Nephron progenitor cell (in vitro differentiated cells): ENCODE measurements around the gene CYBA.
A peak's percentile ranks its signal among the peaks of the same experiment; 100 is the strongest.

ENCODE experiments used
- DNase-seq: peaks from one replicate; pipeline ENCODE4 v3.0.0; 2021
- H3K27ac Mint-ChIP-seq: 2 replicates; pipeline ENCODE4 v1.8.0; 2021; ENCODE audit warnings: mild to moderate bottlenecking, moderate library complexity, mixed read lengths
- H3K27me3 Mint-ChIP-seq: 2 replicates; pipeline ENCODE4 v1.8.0; 2021; ENCODE audit warnings: mild to moderate bottlenecking, low read depth, mixed read lengths; ENCODE audit not compliant: poor library complexity
- H3K36me3 Mint-ChIP-seq: 2 replicates; pipeline ENCODE4 v1.8.0; 2021; ENCODE audit warnings: low read depth, mixed read lengths
- H3K4me1 Mint-ChIP-seq: 2 replicates; pipeline ENCODE4 v1.8.0; 2021; ENCODE audit warnings: mixed read lengths
- H3K4me3 Mint-ChIP-seq: 2 replicates; pipeline ENCODE4 v1.8.0; 2021; ENCODE audit warnings: mild to moderate bottlenecking, moderate library complexity, mixed read lengths
- H3K9me3 Mint-ChIP-seq: 2 replicates; pipeline ENCODE4 v1.8.0; 2021; ENCODE audit warnings: mild to moderate bottlenecking, moderate library complexity, mixed read lengths
- CTCF ChIP-seq: fragments of 200-600 bp; sonication (generic); IDR thresholded peaks from 2 replicates; pipeline ENCODE4 v1.5.0; 2021; ENCODE audit warnings: antibody characterized with exemption

CYBA gene

GRCh38 chr16:88639231-88640038 lies 11.4 kb downstream of the CYBA start:
- Mint-ChIP-seq H3K27ac (no peak overlapping the region), H3K4me3 (no peak overlapping the region), H3K4me1 (peaks cover 13% of the 10 kb centered on the region), H3K27me3 (peaks cover 61% of the 10 kb centered on the region), H3K36me3 (peaks cover 5% of the 10 kb centered on the region), H3K9me3 (no peaks in the 10 kb centered on the region)
- no peak for TF ChIP-seq CTCF
- peak; percentile 40 for DNase-seq

DNA sequence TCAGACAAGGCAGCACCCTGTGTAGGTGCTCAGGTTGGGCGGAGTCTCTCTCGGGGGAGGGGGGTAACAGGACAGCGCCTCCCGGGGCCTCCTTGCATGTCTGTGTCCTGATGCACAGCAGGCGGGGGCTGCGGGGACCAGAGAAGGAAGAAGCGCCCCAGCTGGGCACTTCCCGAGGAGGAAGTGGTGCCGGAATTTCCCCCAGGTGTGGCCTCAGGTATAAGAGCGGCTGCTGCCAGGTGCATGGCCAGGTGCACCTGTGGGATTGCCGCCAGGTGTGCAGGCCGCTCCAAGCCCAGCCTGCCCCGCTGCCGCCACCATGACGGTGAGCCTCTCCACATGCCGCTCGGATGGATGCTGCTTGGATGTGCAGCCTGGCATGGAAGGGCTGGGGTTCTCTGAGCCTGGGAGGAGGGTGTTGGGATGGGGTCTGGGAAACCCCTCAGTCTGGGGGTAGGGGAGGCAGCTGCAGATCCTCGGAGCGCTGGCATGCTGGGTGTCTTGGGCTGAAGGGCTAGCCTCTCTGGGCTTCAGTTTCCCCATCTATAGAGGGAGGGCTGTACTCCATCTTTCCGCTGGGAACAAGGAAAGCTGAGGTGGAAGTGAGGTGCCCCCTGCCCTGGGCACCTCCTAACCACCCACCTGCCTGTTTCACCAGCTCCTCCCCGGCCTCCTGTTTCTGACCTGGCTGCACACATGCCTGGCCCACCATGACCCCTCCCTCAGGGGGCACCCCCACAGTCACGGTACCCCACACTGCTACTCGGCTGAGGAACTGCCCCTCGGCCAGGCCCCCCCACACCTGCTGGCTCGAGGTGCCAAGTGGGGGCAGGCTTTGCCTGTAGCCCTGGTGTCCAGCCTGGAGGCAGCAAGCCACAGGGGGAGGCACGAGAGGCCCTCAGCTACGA lies 12.3 kb downstream of the CYBA start, which contains the start of gene IL17C:
Gene IL17C (plus strand): TSS at position 250 of the 908 bp plus-strand sequence. CDS start 70 bp downstream, at position 320.
- Mint-ChIP-seq H3K4me1 (peaks cover 13% of the 10 kb centered on the region), H3K9me3 (no peaks in the 10 kb centered on the region), H3K27me3 (peaks cover 63% of the 10 kb centered on the region), H3K4me3 (no peak within 1 kb of the TSS), H3K27ac (no peak within 1 kb of the TSS), H3K36me3 (no peaks in the 10 kb centered on the region)
- no peak for TF ChIP-seq CTCF
- no peak for DNase-seq

- Mint-ChIP-seq H3K9me3 (no peaks in the 10 kb centered on the region), H3K4me1 (peaks cover 13% of the 10 kb centered on the region), H3K36me3 (peaks cover 6% of the 10 kb centered on the region), H3K27me3 (peaks cover 66% of the 10 kb centered on the region), H3K4me3 (no peak overlapping the region), H3K27ac (no peak overlapping the region)
- DNase-seq, result no peak
- TF ChIP-seq CTCF, result no peak
Observed at GRCh38 chr16:88636488-88637265, 14.2 kb downstream of the CYBA start.

GRCh38 chr16:88635671-88636319 lies 15.1 kb downstream of the CYBA start:
- TF ChIP-seq CTCF, result no peak
- no peak overlapping the region for H3K4me3 Mint-ChIP-seq
- peaks cover 12% of the 10 kb centered on the region for H3K36me3 Mint-ChIP-seq
- H3K9me3 Mint-ChIP-seq, result no peaks in the 10 kb centered on the region
- DNase-seq, result no peak
- peaks cover 13% of the 10 kb centered on the region for H3K4me1 Mint-ChIP-seq
- H3K27me3 Mint-ChIP-seq, result peaks cover 60% of the 10 kb centered on the region
- no peak overlapping the region for H3K27ac Mint-ChIP-seq

DNA sequence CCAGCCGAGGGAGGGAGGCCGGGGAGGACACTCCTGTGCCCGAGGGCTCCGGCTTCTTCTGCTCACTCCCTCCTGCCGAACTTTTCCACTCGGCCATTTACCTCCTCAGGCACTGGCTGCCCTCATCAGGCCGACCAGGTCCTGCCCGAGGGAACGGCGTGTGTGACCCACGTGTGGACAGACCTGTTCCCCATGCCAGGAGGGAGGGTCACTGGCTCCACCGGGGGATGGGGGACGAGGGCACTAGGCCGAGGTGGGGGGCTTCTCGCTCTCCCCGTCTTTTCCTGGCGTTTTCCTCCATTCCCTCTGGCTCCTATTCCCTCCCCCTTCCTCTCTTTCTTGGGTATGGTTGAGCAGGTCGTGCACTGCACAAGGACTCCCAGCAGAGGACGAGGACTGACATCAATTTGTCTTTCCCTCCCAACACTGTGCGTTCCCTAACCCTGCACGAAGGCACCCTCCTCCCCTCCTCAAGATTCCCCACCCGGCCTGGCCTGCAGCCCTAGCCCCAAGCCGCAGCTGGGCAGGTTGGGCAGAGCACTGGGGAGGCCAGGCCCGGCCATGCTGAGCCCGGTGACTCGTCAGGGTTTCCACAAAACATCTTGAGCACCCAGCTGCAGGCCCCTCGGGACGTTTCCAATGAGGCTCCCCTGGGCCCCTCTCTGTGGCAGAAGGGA lies 15.7 kb downstream of the CYBA start:
- Mint-ChIP-seq H3K27ac (no peak overlapping the region), H3K4me3 (peak overlapping the region; percentile 67), H3K27me3 (peaks cover 53% of the 10 kb centered on the region), H3K4me1 (peaks cover 13% of the 10 kb centered on the region), H3K36me3 (peaks cover 12% of the 10 kb centered on the region), H3K9me3 (no peaks in the 10 kb centered on the region)
- no peak for DNase-seq
- no peak for TF ChIP-seq CTCF
